ENCODE data around the gene GAPDH. TPM values are rescaled to one million over a fixed set of nuclear protein-coding genes. Genes with fewer than 3 reads are reported as not detected.
A peak's percentile ranks its signal among the peaks of the same experiment; 100 is the strongest.

Gene GAPDH
- total RNA-seq, 1 donor from 2014 or later: 3,867 TPM

- Mint-ChIP-seq H3K27me3 (ENCODE audit: low read depth) (peaks cover 2% of the 10 kb centered on the region), H3K4me3 (peak overlapping the region; percentile 81), H3K9me3 (no peaks in the 10 kb centered on the region), H3K4me1 (peaks cover 25% of the 10 kb centered on the region), H3K36me3 (ENCODE audit: low read depth) (peaks cover 40% of the 10 kb centered on the region), H3K27ac (ENCODE audit: unreplicated experiment) (no peak overlapping the region)
- TF ChIP-seq CTCF (conservative IDR thresholded peaks at IDR 0.05): peak; percentile 94
- DNase-seq (ENCODE audit: low read depth, low spot score): peak; percentile 72
These were observed 29.2 kb downstream of the GAPDH start for GRCh38 chr12:6563448-6564050.

- Mint-ChIP-seq H3K27me3 (ENCODE audit: low read depth) (peaks cover 2% of the 10 kb centered on the region), H3K9me3 (no peaks in the 10 kb centered on the region), H3K4me1 (peaks cover 31% of the 10 kb centered on the region), H3K27ac (ENCODE audit: unreplicated experiment) (peak overlapping the region; percentile 6), H3K36me3 (ENCODE audit: low read depth) (peaks cover 35% of the 10 kb centered on the region), H3K4me3 (peak overlapping the region; percentile 99)
- no peak for TF ChIP-seq CTCF (conservative IDR thresholded peaks at IDR 0.05)
- DNase-seq (ENCODE audit: low read depth, low spot score): no peak
These were observed 32.9 kb downstream of the GAPDH start for GRCh38 chr12:6567112-6567670.

GRCh38 chr12:6569312-6569711, 35.0 kb downstream of the GAPDH start:
- Mint-ChIP-seq H3K9me3 (no peaks in the 10 kb centered on the region), H3K4me1 (peaks cover 26% of the 10 kb centered on the region), H3K27me3 (ENCODE audit: low read depth) (peaks cover 2% of the 10 kb centered on the region), H3K4me3 (peak overlapping the region; percentile 99), H3K36me3 (ENCODE audit: low read depth) (peaks cover 34% of the 10 kb centered on the region), H3K27ac (ENCODE audit: unreplicated experiment) (no peak overlapping the region)
- no peak for DNase-seq (ENCODE audit: low read depth, low spot score)
- TF ChIP-seq CTCF (conservative IDR thresholded peaks at IDR 0.05): no peak

- Mint-ChIP-seq H3K27ac (ENCODE audit: unreplicated experiment) (no peak overlapping the region), H3K4me1 (peaks cover 26% of the 10 kb centered on the region), H3K27me3 (ENCODE audit: low read depth) (peaks cover 2% of the 10 kb centered on the region), H3K4me3 (peak overlapping the region; percentile 99), H3K36me3 (ENCODE audit: low read depth) (peaks cover 34% of the 10 kb centered on the region), H3K9me3 (no peaks in the 10 kb centered on the region)
- no peak for DNase-seq (ENCODE audit: low read depth, low spot score)
- no peak for TF ChIP-seq CTCF (conservative IDR thresholded peaks at IDR 0.05)
These were observed 35.5 kb downstream of the GAPDH start for GRCh38 chr12:6569786-6570185.

GRCh38 chr12:6570264-6570887, 36.1 kb downstream of the GAPDH start:
- no peak overlapping the region for H3K27ac Mint-ChIP-seq (ENCODE audit: unreplicated experiment)
- H3K27me3 Mint-ChIP-seq (ENCODE audit: low read depth): peaks cover 2% of the 10 kb centered on the region
- DNase-seq (ENCODE audit: low read depth, low spot score): peak; percentile 61
- peaks cover 35% of the 10 kb centered on the region for H3K36me3 Mint-ChIP-seq (ENCODE audit: low read depth)
- no peaks in the 10 kb centered on the region for H3K9me3 Mint-ChIP-seq
- peak overlapping the region; percentile 99 for H3K4me3 Mint-ChIP-seq
- peak; percentile 69 for TF ChIP-seq CTCF (conservative IDR thresholded peaks at IDR 0.05)
- peaks cover 26% of the 10 kb centered on the region for H3K4me1 Mint-ChIP-seq

Measured in neural crest cell (in vitro differentiated cells).